RWPE2 (cell line): Measurements from ENCODE around the gene LAMC3.
"Not testable (repeated sequence)": the region's sequence is repeated elsewhere in the genome, so short reads cannot be mapped to it uniquely, and the experiment has no call there.

Experiments used
- ATAC-seq: fragments of 200-7000 bp; cut with Tn5 transposase; 3 replicates; pipeline ENCODE4 v1.9.1; 2021; ENCODE audit warnings: low read depth
- DNase-seq: peaks from one replicate; pipeline ENCODE4 v3.0.0-alpha.2; 2020; ENCODE audit warnings: low spot score
- H3K27ac ChIP-seq: fragments of 450-650 bp; 2 replicates; pipeline ENCODE4 v1.5.1; 2017; ENCODE audit warnings: mild to moderate bottlenecking; ENCODE audit not compliant: poor library complexity, severe bottlenecking
- H3K27me3 ChIP-seq: fragments of 250-450 bp; sonication (Bioruptor Pico); 2 replicates; pipeline ENCODE4 v1.5.1; 2021; ENCODE audit warnings: mild to moderate bottlenecking, moderate library complexity; ENCODE audit not compliant: insufficient read depth, poor library complexity, severe bottlenecking
- H3K36me3 ChIP-seq: fragments of 250-450 bp; sonication (Bioruptor Pico); 2 replicates; pipeline ENCODE4 v1.5.1; 2020; ENCODE audit warnings: low read depth, mild to moderate bottlenecking, moderate library complexity
- H3K4me1 ChIP-seq: fragments of 250-450 bp; sonication (Bioruptor Pico); 2 replicates; pipeline ENCODE4 v1.5.1; 2021; ENCODE audit warnings: mild to moderate bottlenecking, moderate library complexity; ENCODE audit not compliant: insufficient read depth, poor library complexity, severe bottlenecking
- H3K4me3 ChIP-seq: fragments of 250-450 bp; sonication (Bioruptor Pico); 2 replicates; pipeline ENCODE4 v1.5.1; 2021; ENCODE audit warnings: mild to moderate bottlenecking, moderate library complexity; ENCODE audit not compliant: severe bottlenecking
- H3K9me3 ChIP-seq: fragments of 250-450 bp; sonication (Bioruptor Pico); 2 replicates; pipeline ENCODE4 v1.5.1; 2021; ENCODE audit warnings: mild to moderate bottlenecking, moderate library complexity; ENCODE audit not compliant: severe bottlenecking
- CTCF ChIP-seq: fragments of 450-650 bp; IDR thresholded peaks from one replicate; pipeline ENCODE4 v1.5.1; 2017; ENCODE audit warnings: mild to moderate bottlenecking, moderate library complexity; ENCODE audit not compliant: poor library complexity, severe bottlenecking

LAMC3 gene

GRCh38 chr9:131114084-131114535 is 105.1 kb downstream of the LAMC3 start:
- H3K36me3 ChIP-seq, result no peaks in the 10 kb centered on the region

GRCh38 chr9:131115360-131115742 is 106.4 kb downstream of the LAMC3 start:
- not testable (repeated sequence) for ATAC-seq, H3K36me3 ChIP-seq, H3K4me3 ChIP-seq, DNase-seq, H3K4me1 ChIP-seq, H3K27me3 ChIP-seq, H3K27ac ChIP-seq, H3K9me3 ChIP-seq

More at GRCh38 chr9:131114084-131114535, 105.1 kb downstream of the LAMC3 start:
- ATAC-seq (no peak), DNase-seq (peak; percentile 29)
- H3K27ac ChIP-seq, result peak overlapping the region; percentile 21
- H3K4me1 ChIP-seq, result peaks cover 9% of the 10 kb centered on the region
- H3K4me3 ChIP-seq, result no peak overlapping the region
- no peaks in the 10 kb centered on the region for H3K27me3 ChIP-seq
- no peak for TF ChIP-seq CTCF
- peaks cover 9% of the 10 kb centered on the region for H3K9me3 ChIP-seq

- H3K4me1 ChIP-seq, result peaks cover 9% of the 10 kb centered on the region
- TF ChIP-seq CTCF, result no peak
- ATAC-seq, result no peak
- no peak for DNase-seq
- H3K36me3 ChIP-seq, result no peaks in the 10 kb centered on the region
- no peaks in the 10 kb centered on the region for H3K27me3 ChIP-seq
- H3K4me3 ChIP-seq, result no peak overlapping the region
- H3K9me3 ChIP-seq, result peaks cover 4% of the 10 kb centered on the region
- H3K27ac ChIP-seq, result no peak overlapping the region
These were observed 107.5 kb downstream of the LAMC3 start for GRCh38 chr9:131116281-131117120.

GRCh38 chr9:131117121-131117761 is 108.3 kb downstream of the LAMC3 start:
- Histone ChIP-seq H3K9me3 (peaks cover 4% of the 10 kb centered on the region), H3K4me3 (no peak overlapping the region), H3K4me1 (peaks cover 9% of the 10 kb centered on the region), H3K27ac (no peak overlapping the region), H3K27me3 (no peaks in the 10 kb centered on the region), H3K36me3 (no peaks in the 10 kb centered on the region)
- TF ChIP-seq CTCF, result no peak
- DNase-seq, result no peak
- no peak for ATAC-seq

- no peak overlapping the region for H3K4me3 ChIP-seq
- H3K9me3 ChIP-seq, result peaks cover 2% of the 10 kb centered on the region
- DNase-seq (no peak), ATAC-seq (no peak)
- H3K27ac ChIP-seq, result no peak overlapping the region
- no peaks in the 10 kb centered on the region for H3K36me3 ChIP-seq
- peaks cover 3% of the 10 kb centered on the region for H3K4me1 ChIP-seq
- no peaks in the 10 kb centered on the region for H3K27me3 ChIP-seq
- TF ChIP-seq CTCF, result no peak
These were observed 108.8 kb downstream of the LAMC3 start for GRCh38 chr9:131117762-131118145.
